ENCODE results near the gene KRTAP2-3.

Gene KRTAP2-3

GRCh38 chr17:41018541-41018940 is 41.4 kb downstream of the KRTAP2-3 start:
- Histone ChIP-seq H2AFZ (ENCODE audit: low read depth, low read length) (no peak overlapping the region), H3K4me1 (ENCODE audit: control insufficient read depth, insufficient read depth, low read depth, low read length) (peaks cover 1% of the 10 kb centered on the region), H2BK15ac (ENCODE audit: low read depth, poor library complexity, severe bottlenecking) (no peak overlapping the region), H2BK5ac (ENCODE audit: low read depth, low read length, poor library complexity, severe bottlenecking) (no peak overlapping the region), H3K4ac (ENCODE audit: low read depth in 1 of 2, low read length in 2 of 2) (no peak overlapping the region), H3K27ac (ENCODE audit: low read length, poor library complexity, severe bottlenecking) (no peak overlapping the region), H4K91ac (ENCODE audit: low read length) (no peak overlapping the region), H2BK120ac (ENCODE audit: low read depth, low read length) (no peak overlapping the region), H3K14ac (ENCODE audit: low read length in 2 of 2) (no peak overlapping the region), H2BK12ac (ENCODE audit: low read length in 2 of 2) (no peak overlapping the region), H3K18ac (ENCODE audit: low read depth in 1 of 2, low read length in 2 of 2) (no peak overlapping the region), H2AK5ac (ENCODE audit: low read length, severe bottlenecking) (peak overlapping the region; percentile 53), H4K8ac (ENCODE audit: low read length) (no peak overlapping the region), H3K79me1 (replicated peaks; ENCODE audit: low read length, poor library complexity, severe bottlenecking) (no peaks in the 10 kb centered on the region), H3K27me3 (ENCODE audit: control insufficient read depth in 1 of 2, insufficient read depth in 1 of 2, low read length in 2 of 2) (no peaks in the 10 kb centered on the region), H3K36me3 (ENCODE audit: control insufficient read depth in 1 of 2, insufficient read depth in 2 of 2, low read depth in 1 of 2, low read length in 2 of 2) (no peaks in the 10 kb centered on the region), H3K23ac (ENCODE audit: low read length in 2 of 2) (no peak overlapping the region), H3K4me2 (ENCODE audit: low read length, poor library complexity, severe bottlenecking) (no peak overlapping the region), H3K4me3 (ENCODE audit: insufficient read depth in 1 of 2, low read depth in 1 of 2, low read length in 2 of 2) (no peak overlapping the region), H3K9me3 (ENCODE audit: control insufficient read depth, low read length) (no peaks in the 10 kb centered on the region), H3K9ac (ENCODE audit: low read length) (no peak overlapping the region)
- no peak for DNase-seq
- 92% methylated on average over 3 of the region's 3 CpGs for WGBS

- 90% methylated on average over 13 of the region's 13 CpGs for WGBS
- Histone ChIP-seq H4K8ac (ENCODE audit: low read length) (no peak overlapping the region), H2BK15ac (ENCODE audit: low read depth, poor library complexity, severe bottlenecking) (no peak overlapping the region), H2BK120ac (ENCODE audit: low read depth, low read length) (no peak overlapping the region), H3K9me3 (ENCODE audit: control insufficient read depth, low read length) (no peaks in the 10 kb centered on the region), H3K27me3 (ENCODE audit: control insufficient read depth in 1 of 2, insufficient read depth in 1 of 2, low read length in 2 of 2) (no peaks in the 10 kb centered on the region), H3K27ac (ENCODE audit: low read length, poor library complexity, severe bottlenecking) (no peak overlapping the region), H3K14ac (ENCODE audit: low read length in 2 of 2) (no peak overlapping the region), H3K4me2 (ENCODE audit: low read length, poor library complexity, severe bottlenecking) (no peak overlapping the region), H2BK12ac (ENCODE audit: low read length in 2 of 2) (no peak overlapping the region), H3K79me1 (replicated peaks; ENCODE audit: low read length, poor library complexity, severe bottlenecking) (no peaks in the 10 kb centered on the region), H3K9ac (ENCODE audit: low read length) (no peak overlapping the region), H2AFZ (ENCODE audit: low read depth, low read length) (no peak overlapping the region), H4K91ac (ENCODE audit: low read length) (no peak overlapping the region), H3K36me3 (ENCODE audit: control insufficient read depth in 1 of 2, insufficient read depth in 2 of 2, low read depth in 1 of 2, low read length in 2 of 2) (no peaks in the 10 kb centered on the region), H3K18ac (ENCODE audit: low read depth in 1 of 2, low read length in 2 of 2) (no peak overlapping the region), H3K23ac (ENCODE audit: low read length in 2 of 2) (no peak overlapping the region), H3K4me1 (ENCODE audit: control insufficient read depth, insufficient read depth, low read depth, low read length) (peaks cover 1% of the 10 kb centered on the region), H3K4ac (ENCODE audit: low read depth in 1 of 2, low read length in 2 of 2) (no peak overlapping the region), H2AK5ac (ENCODE audit: low read length, severe bottlenecking) (no peak overlapping the region), H2BK5ac (ENCODE audit: low read depth, low read length, poor library complexity, severe bottlenecking) (no peak overlapping the region), H3K4me3 (ENCODE audit: insufficient read depth in 1 of 2, low read depth in 1 of 2, low read length in 2 of 2) (no peak overlapping the region)
- no peak for DNase-seq
These were observed 43.2 kb downstream of the KRTAP2-3 start for GRCh38 chr17:41016578-41017215.

- no peak overlapping the region for H3K4me3 ChIP-seq (ENCODE audit: insufficient read depth in 1 of 2, low read depth in 1 of 2, low read length in 2 of 2)
- H2BK15ac ChIP-seq (ENCODE audit: low read depth, poor library complexity, severe bottlenecking): no peak overlapping the region
- no peak overlapping the region for H3K14ac ChIP-seq (ENCODE audit: low read length in 2 of 2)
- H3K4ac ChIP-seq (ENCODE audit: low read depth in 1 of 2, low read length in 2 of 2): no peak overlapping the region
- H2BK12ac ChIP-seq (ENCODE audit: low read length in 2 of 2): no peak overlapping the region
- 73% methylated on average over 4 of the region's 7 CpGs for WGBS
- H4K8ac ChIP-seq (ENCODE audit: low read length): no peak overlapping the region
- H3K27me3 ChIP-seq (ENCODE audit: control insufficient read depth in 1 of 2, insufficient read depth in 1 of 2, low read length in 2 of 2): no peaks in the 10 kb centered on the region
- H3K23ac ChIP-seq (ENCODE audit: low read length in 2 of 2): no peak overlapping the region
- H4K91ac ChIP-seq (ENCODE audit: low read length): no peak overlapping the region
- H3K9ac ChIP-seq (ENCODE audit: low read length): no peak overlapping the region
- H3K27ac ChIP-seq (ENCODE audit: low read length, poor library complexity, severe bottlenecking): no peak overlapping the region
- no peaks in the 10 kb centered on the region for H3K9me3 ChIP-seq (ENCODE audit: control insufficient read depth, low read length)
- no peak overlapping the region for H2AFZ ChIP-seq (ENCODE audit: low read depth, low read length)
- H3K18ac ChIP-seq (ENCODE audit: low read depth in 1 of 2, low read length in 2 of 2): no peak overlapping the region
- no peak for DNase-seq
- no peak overlapping the region for H2BK120ac ChIP-seq (ENCODE audit: low read depth, low read length)
- H3K36me3 ChIP-seq (ENCODE audit: control insufficient read depth in 1 of 2, insufficient read depth in 2 of 2, low read depth in 1 of 2, low read length in 2 of 2): no peaks in the 10 kb centered on the region
- no peak overlapping the region for H3K4me2 ChIP-seq (ENCODE audit: low read length, poor library complexity, severe bottlenecking)
- no peak overlapping the region for H2AK5ac ChIP-seq (ENCODE audit: low read length, severe bottlenecking)
- no peak overlapping the region for H2BK5ac ChIP-seq (ENCODE audit: low read depth, low read length, poor library complexity, severe bottlenecking)
- peaks cover 1% of the 10 kb centered on the region for H3K4me1 ChIP-seq (ENCODE audit: control insufficient read depth, insufficient read depth, low read depth, low read length)
- H3K79me1 ChIP-seq (replicated peaks; ENCODE audit: low read length, poor library complexity, severe bottlenecking): no peaks in the 10 kb centered on the region
These were observed 44.5 kb downstream of the KRTAP2-3 start for GRCh38 chr17:41015454-41015853.

- Histone ChIP-seq H3K4me1 (ENCODE audit: control insufficient read depth, insufficient read depth, low read depth, low read length) (no peaks in the 10 kb centered on the region), H3K27me3 (ENCODE audit: control insufficient read depth in 1 of 2, insufficient read depth in 1 of 2, low read length in 2 of 2) (no peaks in the 10 kb centered on the region)
- 17% methylated on average over 1 of the region's 1 CpG for WGBS
These were observed 46.3 kb downstream of the KRTAP2-3 start for GRCh38 chr17:41013606-41014005.

More at GRCh38 chr17:41013606-41014005, 46.3 kb downstream of the KRTAP2-3 start:
- no peak overlapping the region for H3K18ac ChIP-seq (ENCODE audit: low read depth in 1 of 2, low read length in 2 of 2)
- H2BK15ac ChIP-seq (ENCODE audit: low read depth, poor library complexity, severe bottlenecking): no peak overlapping the region
- H3K4me2 ChIP-seq (ENCODE audit: low read length, poor library complexity, severe bottlenecking): no peak overlapping the region
- H3K23ac ChIP-seq (ENCODE audit: low read length in 2 of 2): no peak overlapping the region
- H3K4me3 ChIP-seq (ENCODE audit: insufficient read depth in 1 of 2, low read depth in 1 of 2, low read length in 2 of 2): no peak overlapping the region
- H2BK120ac ChIP-seq (ENCODE audit: low read depth, low read length): no peak overlapping the region
- H3K9ac ChIP-seq (ENCODE audit: low read length): no peak overlapping the region
- no peaks in the 10 kb centered on the region for H3K36me3 ChIP-seq (ENCODE audit: control insufficient read depth in 1 of 2, insufficient read depth in 2 of 2, low read depth in 1 of 2, low read length in 2 of 2)
- H3K14ac ChIP-seq (ENCODE audit: low read length in 2 of 2): no peak overlapping the region
- H3K9me3 ChIP-seq (ENCODE audit: control insufficient read depth, low read length): no peaks in the 10 kb centered on the region
- H2AK5ac ChIP-seq (ENCODE audit: low read length, severe bottlenecking): no peak overlapping the region
- no peak overlapping the region for H2BK12ac ChIP-seq (ENCODE audit: low read length in 2 of 2)
- no peak overlapping the region for H2BK5ac ChIP-seq (ENCODE audit: low read depth, low read length, poor library complexity, severe bottlenecking)
- no peak overlapping the region for H3K4ac ChIP-seq (ENCODE audit: low read depth in 1 of 2, low read length in 2 of 2)
- H4K91ac ChIP-seq (ENCODE audit: low read length): no peak overlapping the region
- H3K27ac ChIP-seq (ENCODE audit: low read length, poor library complexity, severe bottlenecking): no peak overlapping the region
- no peak overlapping the region for H2AFZ ChIP-seq (ENCODE audit: low read depth, low read length)
- no peaks in the 10 kb centered on the region for H3K79me1 ChIP-seq (replicated peaks; ENCODE audit: low read length, poor library complexity, severe bottlenecking)
- no peak overlapping the region for H4K8ac ChIP-seq (ENCODE audit: low read length)
- DNase-seq: no peak

Measured in mesenchymal stem cell (in vitro differentiated cells and primary cell).